ENCODE data around the gene GOLGA6B.
"Not testable (repeated sequence)": the region's sequence is repeated elsewhere in the genome, so short reads cannot be mapped to it uniquely, and the experiment has no call there.

Gene GOLGA6B, protein sequence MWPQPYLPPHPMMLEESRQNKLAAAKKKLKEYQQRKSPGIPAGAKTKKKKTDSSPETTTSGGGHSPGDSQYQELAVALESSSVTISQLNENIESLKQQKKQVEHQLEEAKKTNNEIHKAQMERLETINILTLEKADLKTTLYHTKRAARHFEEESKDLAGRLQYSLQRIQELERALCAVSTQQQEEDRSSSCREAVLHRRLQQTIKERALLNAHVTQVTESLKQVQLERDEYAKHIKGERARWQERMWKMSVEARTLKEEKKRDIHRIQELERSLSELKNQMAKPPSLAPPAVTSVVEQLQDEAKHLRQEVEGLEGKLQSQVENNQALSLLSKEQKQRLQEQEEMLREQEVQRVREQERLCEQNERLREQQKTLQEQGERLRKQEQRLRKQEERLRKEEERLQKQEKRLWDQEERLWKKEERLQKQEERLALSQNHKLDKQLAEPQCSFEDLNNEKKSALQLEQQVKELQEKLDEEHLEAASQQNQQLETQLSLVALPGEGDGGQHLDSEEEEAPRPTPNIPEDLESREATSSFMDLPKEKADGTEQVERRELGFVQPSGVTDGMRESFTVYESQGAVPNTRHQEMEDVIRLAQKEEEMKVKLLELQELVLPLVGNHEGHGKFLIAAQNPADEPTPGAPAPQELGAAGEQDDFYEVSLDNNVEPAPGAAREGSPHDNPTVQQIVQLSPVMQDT

GRCh38 chr15:72654397-72654796 lies at the start of gene GOLGA6B:
TSS of gene GOLGA6B (plus strand) at chr15:72654697. CDS start at chr15:72654738, 41 bp downstream.
- not testable (repeated sequence) for H3K36me3 ChIP-seq (ENCODE audit: control insufficient read depth, low read length); H3K27me3 ChIP-seq (ENCODE audit: control insufficient read depth, low read length); H3F3A ChIP-seq (ENCODE audit: control insufficient read depth, insufficient read depth); H3K9me2 ChIP-seq (replicated peaks; ENCODE audit: control insufficient read depth, low read length); H3K9me3 ChIP-seq (ENCODE audit: control insufficient read depth, insufficient read depth, low read length); H3K4me3 ChIP-seq (ENCODE audit: low read length); H4K20me1 ChIP-seq (ENCODE audit: control insufficient read depth, insufficient read depth, low read depth, low read length); H3K4me2 ChIP-seq (ENCODE audit: low read length); H3K27ac ChIP-seq (ENCODE audit: low read depth, low read length); H3K4me1 ChIP-seq (ENCODE audit: control insufficient read depth, low read length); H3K79me2 ChIP-seq (ENCODE audit: control insufficient read depth, low read length)

- TF ChIP-seq, protein P1, sequence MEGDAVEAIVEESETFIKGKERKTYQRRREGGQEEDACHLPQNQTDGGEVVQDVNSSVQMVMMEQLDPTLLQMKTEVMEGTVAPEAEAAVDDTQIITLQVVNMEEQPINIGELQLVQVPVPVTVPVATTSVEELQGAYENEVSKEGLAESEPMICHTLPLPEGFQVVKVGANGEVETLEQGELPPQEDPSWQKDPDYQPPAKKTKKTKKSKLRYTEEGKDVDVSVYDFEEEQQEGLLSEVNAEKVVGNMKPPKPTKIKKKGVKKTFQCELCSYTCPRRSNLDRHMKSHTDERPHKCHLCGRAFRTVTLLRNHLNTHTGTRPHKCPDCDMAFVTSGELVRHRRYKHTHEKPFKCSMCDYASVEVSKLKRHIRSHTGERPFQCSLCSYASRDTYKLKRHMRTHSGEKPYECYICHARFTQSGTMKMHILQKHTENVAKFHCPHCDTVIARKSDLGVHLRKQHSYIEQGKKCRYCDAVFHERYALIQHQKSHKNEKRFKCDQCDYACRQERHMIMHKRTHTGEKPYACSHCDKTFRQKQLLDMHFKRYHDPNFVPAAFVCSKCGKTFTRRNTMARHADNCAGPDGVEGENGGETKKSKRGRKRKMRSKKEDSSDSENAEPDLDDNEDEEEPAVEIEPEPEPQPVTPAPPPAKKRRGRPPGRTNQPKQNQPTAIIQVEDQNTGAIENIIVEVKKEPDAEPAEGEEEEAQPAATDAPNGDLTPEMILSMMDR (IDR thresholded peaks at IDR 0.05; ENCODE audit: low read depth, low read length, poor library complexity, severe bottlenecking): no peak
- no peak for TF ChIP-seq EZH2phosphoT487 (IDR thresholded peaks at IDR 0.05; ENCODE audit: borderline replicate concordance, low read length)
- Histone ChIP-seq H4K20me1 (ENCODE audit: control insufficient read depth, insufficient read depth, low read depth, low read length) (no peaks in the 10 kb centered on the region), H3K4me3 (ENCODE audit: low read length) (no peak overlapping the region), H3K9me3 (ENCODE audit: control insufficient read depth, insufficient read depth, low read length) (no peaks in the 10 kb centered on the region), H3F3A (ENCODE audit: control insufficient read depth, insufficient read depth) (no peaks in the 10 kb centered on the region), H3K9me2 (replicated peaks; ENCODE audit: control insufficient read depth, low read length) (no peaks in the 10 kb centered on the region), H3K27me3 (ENCODE audit: control insufficient read depth, low read length) (0 out of 2 replicates have a peak, but pooled peaks cover 3% of the 10 kb centered on the region), H3K79me2 (ENCODE audit: control insufficient read depth, low read length) (no peaks in the 10 kb centered on the region), H3K4me1 (ENCODE audit: control insufficient read depth, low read length) (no peaks in the 10 kb centered on the region), H3K4me2 (ENCODE audit: low read length) (no peak overlapping the region), H3K27ac (ENCODE audit: low read depth, low read length) (no peak overlapping the region), H3K36me3 (ENCODE audit: control insufficient read depth, low read length) (no peaks in the 10 kb centered on the region)
Observed at GRCh38 chr15:72604794-72605193, 49.7 kb upstream of the GOLGA6B start.

DNA sequence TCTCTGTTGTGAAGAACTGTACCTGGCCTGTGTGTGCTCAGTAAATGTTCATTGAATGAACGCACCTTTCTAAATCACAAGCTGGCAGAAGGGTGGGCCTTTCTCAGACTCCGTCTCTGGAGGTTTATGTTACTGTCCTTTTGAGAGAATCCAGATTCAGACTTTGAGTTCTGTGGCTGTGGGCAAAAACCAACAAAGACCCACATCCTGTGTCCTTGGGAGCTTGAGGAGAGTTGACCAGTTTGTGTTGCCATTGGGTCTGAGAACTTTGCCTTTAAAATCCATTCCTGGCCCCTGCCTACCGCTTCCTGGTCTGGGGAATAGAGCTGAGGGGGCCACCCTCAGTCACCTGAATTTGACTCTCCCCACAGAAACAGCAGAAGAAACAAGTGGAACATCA lies 46.4 kb upstream of the GOLGA6B start:
- H3K4me3 ChIP-seq (ENCODE audit: low read length); H4K20me1 ChIP-seq (ENCODE audit: control insufficient read depth, insufficient read depth, low read depth, low read length); H3K27ac ChIP-seq (ENCODE audit: low read depth, low read length); H3K4me1 ChIP-seq (ENCODE audit: control insufficient read depth, low read length); H3K79me2 ChIP-seq (ENCODE audit: control insufficient read depth, low read length); H3K9me2 ChIP-seq (replicated peaks; ENCODE audit: control insufficient read depth, low read length); H3K27me3 ChIP-seq (ENCODE audit: control insufficient read depth, low read length); H3F3A ChIP-seq (ENCODE audit: control insufficient read depth, insufficient read depth); H3K9me3 ChIP-seq (ENCODE audit: control insufficient read depth, insufficient read depth, low read length); H3K4me2 ChIP-seq (ENCODE audit: low read length); H3K36me3 ChIP-seq (ENCODE audit: control insufficient read depth, low read length): not testable (repeated sequence)

DNA sequence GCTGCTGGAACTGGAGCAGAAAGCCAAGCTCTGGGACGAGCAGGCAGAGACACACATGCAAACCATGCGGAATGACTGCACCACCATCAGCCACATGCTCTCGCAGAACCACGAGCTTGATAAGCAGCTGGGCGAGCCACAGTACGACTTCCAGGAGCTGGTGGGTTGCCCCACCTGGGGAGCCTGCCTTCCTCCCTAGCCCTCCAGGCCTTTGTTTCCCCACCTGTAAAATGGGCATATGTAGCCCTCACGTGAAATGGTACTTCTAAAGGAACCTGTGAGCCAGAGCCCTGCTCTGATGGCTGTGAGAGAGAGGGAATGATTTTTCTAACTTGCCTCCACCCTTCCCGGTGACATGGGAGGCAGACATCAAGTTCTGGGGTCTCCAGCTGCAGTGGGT lies 44.6 kb upstream of the GOLGA6B start:
- Histone ChIP-seq H3K4me1 (ENCODE audit: control insufficient read depth, low read length) (no peaks in the 10 kb centered on the region), H3K79me2 (ENCODE audit: control insufficient read depth, low read length) (no peaks in the 10 kb centered on the region), H3K4me3 (ENCODE audit: low read length) (no peak overlapping the region), H3K36me3 (ENCODE audit: control insufficient read depth, low read length) (no peaks in the 10 kb centered on the region), H3K9me3 (ENCODE audit: control insufficient read depth, insufficient read depth, low read length) (no peaks in the 10 kb centered on the region), H3K9me2 (replicated peaks; ENCODE audit: control insufficient read depth, low read length) (no peaks in the 10 kb centered on the region), H3F3A (ENCODE audit: control insufficient read depth, insufficient read depth) (no peaks in the 10 kb centered on the region), H3K4me2 (ENCODE audit: low read length) (no peak overlapping the region), H3K27me3 (ENCODE audit: control insufficient read depth, low read length) (no peaks in the 10 kb centered on the region), H3K27ac (ENCODE audit: low read depth, low read length) (no peak overlapping the region), H4K20me1 (ENCODE audit: control insufficient read depth, insufficient read depth, low read depth, low read length) (no peaks in the 10 kb centered on the region)
- TF ChIP-seq, protein P1 (IDR thresholded peaks at IDR 0.05; ENCODE audit: low read depth, low read length, poor library complexity, severe bottlenecking): no peak
- TF ChIP-seq EZH2phosphoT487 (IDR thresholded peaks at IDR 0.05; ENCODE audit: borderline replicate concordance, low read length): no peak

DNA sequence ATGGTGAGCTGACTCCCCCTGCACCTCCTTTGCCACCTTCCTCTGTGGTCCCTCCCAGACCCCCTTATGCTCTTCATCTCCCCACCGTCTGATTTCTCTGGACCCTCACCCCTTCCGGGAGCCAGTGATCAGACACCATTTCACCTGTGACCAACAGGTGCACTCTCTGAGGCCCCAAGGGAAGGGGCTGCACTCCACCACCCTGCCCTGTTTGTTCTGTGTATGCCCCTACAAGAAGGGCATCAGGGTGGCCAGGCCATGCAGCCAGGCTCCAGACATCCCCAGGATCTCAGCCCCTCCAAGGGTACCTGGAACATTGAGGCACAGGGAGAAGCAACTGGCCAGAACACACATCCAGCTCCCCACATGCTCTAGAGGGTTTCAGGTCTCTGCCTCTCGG lies 42.2 kb upstream of the GOLGA6B start:
- not testable (repeated sequence) for H3K36me3 ChIP-seq (ENCODE audit: control insufficient read depth, low read length); H3K4me3 ChIP-seq (ENCODE audit: low read length); H3F3A ChIP-seq (ENCODE audit: control insufficient read depth, insufficient read depth); H3K79me2 ChIP-seq (ENCODE audit: control insufficient read depth, low read length); H4K20me1 ChIP-seq (ENCODE audit: control insufficient read depth, insufficient read depth, low read depth, low read length); H3K9me3 ChIP-seq (ENCODE audit: control insufficient read depth, insufficient read depth, low read length); H3K27me3 ChIP-seq (ENCODE audit: control insufficient read depth, low read length); H3K27ac ChIP-seq (ENCODE audit: low read depth, low read length); H3K4me2 ChIP-seq (ENCODE audit: low read length); H3K4me1 ChIP-seq (ENCODE audit: control insufficient read depth, low read length); H3K9me2 ChIP-seq (replicated peaks; ENCODE audit: control insufficient read depth, low read length)
